ENCODE data around the gene F2RL3. TPM values are rescaled to one million over a fixed set of nuclear protein-coding genes. Genes with fewer than 3 reads are reported as not detected.

The F2RL3 gene
- total and polyA plus RNA-seq, 2 of the 8 experiments (the other 6 are each of a cell fraction or from before 2014, with no cell fraction given) = not detected

DNA sequence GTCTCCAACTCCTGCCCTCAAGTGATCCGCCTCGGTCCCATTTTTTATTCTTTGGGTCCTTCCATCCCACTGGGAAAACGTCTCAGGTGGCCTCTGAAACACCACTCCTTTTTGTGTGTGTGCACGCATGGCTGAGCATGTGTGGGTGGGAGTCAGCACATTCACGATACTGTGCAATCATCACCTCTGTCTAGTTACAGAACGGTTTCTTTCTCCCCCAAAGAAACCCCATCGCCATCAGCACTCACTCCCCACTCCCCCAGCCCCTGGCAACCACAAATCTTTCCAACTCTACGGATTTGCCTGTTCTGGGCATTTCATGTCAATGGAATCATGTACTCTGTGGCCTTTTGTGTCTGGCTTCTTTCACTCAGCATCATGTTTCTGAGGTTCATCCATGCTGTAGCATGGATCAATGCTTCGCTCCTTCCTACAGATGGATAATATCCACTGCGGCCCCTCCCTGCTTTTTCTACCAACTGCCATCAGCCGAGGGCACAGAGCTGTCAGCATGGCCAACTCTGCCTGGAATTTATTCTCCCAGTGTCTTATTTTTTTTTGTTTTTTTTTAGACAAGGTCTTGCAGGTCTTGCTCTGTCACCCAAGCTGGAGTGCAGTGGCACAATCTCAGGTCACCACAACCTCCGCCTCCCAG lies 9.7 kb downstream of the F2RL3 start (continued):
- TF ChIP-seq, protein P1, sequence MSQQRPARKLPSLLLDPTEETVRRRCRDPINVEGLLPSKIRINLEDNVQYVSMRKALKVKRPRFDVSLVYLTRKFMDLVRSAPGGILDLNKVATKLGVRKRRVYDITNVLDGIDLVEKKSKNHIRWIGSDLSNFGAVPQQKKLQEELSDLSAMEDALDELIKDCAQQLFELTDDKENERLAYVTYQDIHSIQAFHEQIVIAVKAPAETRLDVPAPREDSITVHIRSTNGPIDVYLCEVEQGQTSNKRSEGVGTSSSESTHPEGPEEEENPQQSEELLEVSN (IDR thresholded peaks at IDR 0.05) = no peak
- no peak for TF ChIP-seq HDAC2 (IDR thresholded peaks at IDR 0.05; ENCODE audit: borderline replicate concordance in 1 of 2, low read depth in 2 of 2, low read length in 2 of 2)
- no peak for TF ChIP-seq RXRA (IDR thresholded peaks at IDR 0.05; ENCODE audit: insufficient read depth, low read depth, low read length)
- no peak for TF ChIP-seq HDAC6 (IDR thresholded peaks at IDR 0.05; ENCODE audit: low read depth, low read length)
- TF ChIP-seq JUN (IDR thresholded peaks at IDR 0.05; ENCODE audit: low read depth, low read length) = no peak
- TF ChIP-seq CEBPB (IDR thresholded peaks at IDR 0.05; ENCODE audit: low read depth, low read length) = no peak
- no peak for TF ChIP-seq CHD2 (IDR thresholded peaks at IDR 0.05; ENCODE audit: low read length)
- TF ChIP-seq, protein P2, sequence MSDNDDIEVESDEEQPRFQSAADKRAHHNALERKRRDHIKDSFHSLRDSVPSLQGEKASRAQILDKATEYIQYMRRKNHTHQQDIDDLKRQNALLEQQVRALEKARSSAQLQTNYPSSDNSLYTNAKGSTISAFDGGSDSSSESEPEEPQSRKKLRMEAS (IDR thresholded peaks at IDR 0.05) = no peak
- no peak for TF ChIP-seq SUZ12 (IDR thresholded peaks at IDR 0.05; ENCODE audit: low read length)

Measured in H1 (cell line).